NCI-H748 (cell line): ENCODE results near the gene VWA5B1.
A peak's percentile ranks its signal among the peaks of the same experiment; 100 is the strongest.

Source experiments
- DNase-seq: peaks from one replicate; lab custom pipeline; 2025; ENCODE audit not compliant: unreplicated experiment; lab: John Stamatoyannopoulos, UW

Gene VWA5B1

GRCh38 chr1:20385630-20386029 lies 95.0 kb downstream of the VWA5B1 start:
- DNase-seq, result no peak

GRCh38 chr1:20386323-20387081 lies 95.8 kb downstream of the VWA5B1 start:
- DNase-seq, result peak; percentile 69

- no peak for DNase-seq
These were observed 98.9 kb downstream of the VWA5B1 start for GRCh38 chr1:20389571-20389970.

DNA sequence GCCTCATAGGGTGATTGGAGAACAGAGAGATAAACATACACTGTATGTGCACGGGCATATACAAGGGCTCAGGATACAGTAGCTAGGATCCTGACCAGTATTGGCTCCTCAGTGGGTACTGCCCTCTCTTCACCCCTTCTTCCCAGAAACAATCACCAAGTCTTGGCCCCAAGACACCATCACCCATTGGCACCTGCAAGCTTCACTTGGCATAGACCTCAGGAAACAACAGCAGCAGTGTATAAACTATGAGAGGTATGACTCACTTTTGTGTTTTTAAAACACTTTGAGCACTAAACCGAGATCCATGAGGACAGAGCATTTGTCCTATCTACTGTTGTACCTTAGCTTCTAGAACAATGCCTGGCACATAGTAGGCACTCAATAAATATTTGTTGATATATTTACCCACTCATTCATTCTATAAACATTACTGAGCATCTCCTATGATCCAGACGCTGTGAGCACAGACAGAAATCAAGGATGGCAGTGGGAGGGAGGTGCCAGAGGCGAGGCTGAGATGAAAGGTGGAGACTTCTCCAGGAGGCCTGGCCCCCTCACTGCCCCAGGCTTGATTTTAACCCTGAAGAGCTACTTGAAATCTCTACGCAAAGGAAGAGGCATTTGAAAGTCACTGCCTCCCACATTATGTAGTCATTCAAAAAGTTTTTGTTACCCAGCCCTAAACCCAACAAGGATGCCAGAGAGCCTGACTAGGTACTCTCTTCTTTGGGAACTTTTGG lies 100.1 kb downstream of the VWA5B1 start:
- no peak for DNase-seq

DNA sequence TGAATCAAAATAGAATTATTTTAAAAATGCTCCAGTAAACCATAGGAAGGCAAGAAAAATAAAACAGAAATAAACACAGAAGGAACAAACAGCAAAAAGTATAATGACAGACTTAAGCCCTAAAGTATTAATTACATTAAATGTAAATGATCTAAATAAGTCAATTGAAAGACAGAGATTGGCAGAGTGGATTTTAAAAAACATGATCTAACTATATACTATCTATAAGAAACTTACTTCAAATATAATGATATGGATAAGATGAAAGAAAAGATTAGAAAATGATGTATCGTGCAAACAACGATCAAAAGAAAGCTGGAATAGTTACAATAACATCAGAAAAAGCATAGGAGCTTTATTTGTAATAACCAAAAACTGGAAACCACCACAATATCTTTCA lies 104.6 kb downstream of the VWA5B1 start:
- no peak for DNase-seq

- DNase-seq, result no peak
These were observed 108.1 kb downstream of the VWA5B1 start for GRCh38 chr1:20398744-20399143.

- no peak for DNase-seq
These were observed 108.5 kb downstream of the VWA5B1 start for GRCh38 chr1:20399196-20399595.

- DNase-seq, result no peak
These were observed 109.0 kb downstream of the VWA5B1 start for GRCh38 chr1:20399606-20400180.

DNA sequence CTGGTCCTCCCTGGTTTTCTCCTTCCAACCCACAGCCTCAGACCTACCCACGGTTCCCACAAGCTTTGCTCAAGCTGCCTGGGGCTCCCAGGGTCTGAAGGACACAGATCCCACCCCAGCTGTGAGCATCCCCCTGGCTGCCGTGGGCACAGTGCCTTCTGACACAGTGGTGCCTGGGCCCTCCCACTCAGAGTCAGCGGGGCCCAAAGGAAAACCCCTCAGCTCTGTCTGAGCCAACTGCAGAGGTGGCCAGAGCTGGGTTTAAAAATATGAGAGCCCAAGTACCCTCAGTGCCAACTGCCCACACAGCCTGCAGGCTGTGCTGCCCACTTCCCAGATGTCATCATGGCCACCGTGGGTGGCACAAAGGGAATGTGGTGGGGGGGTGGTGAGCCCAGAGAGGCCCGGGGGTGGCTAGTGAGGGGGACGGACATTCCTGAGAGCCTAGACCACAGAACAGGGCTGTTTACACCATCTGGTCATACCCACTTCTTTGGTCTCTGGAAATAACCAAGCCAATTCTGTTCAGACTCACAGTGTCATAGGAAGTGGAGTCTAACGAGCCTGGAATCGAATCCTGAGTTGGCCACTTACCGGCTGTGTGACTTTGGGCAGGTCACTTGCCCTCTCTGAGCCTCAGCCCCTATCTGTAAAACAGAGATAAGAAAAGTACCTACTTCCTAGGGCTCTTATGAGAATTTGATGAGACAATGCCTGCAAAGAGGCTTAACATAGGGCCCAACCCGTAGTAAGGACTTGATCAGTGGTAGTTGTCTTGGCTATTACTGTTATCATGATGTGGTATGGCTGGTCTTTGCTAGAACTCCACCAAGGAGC lies 109.9 kb downstream of the VWA5B1 start:
- no peak for DNase-seq

DNA sequence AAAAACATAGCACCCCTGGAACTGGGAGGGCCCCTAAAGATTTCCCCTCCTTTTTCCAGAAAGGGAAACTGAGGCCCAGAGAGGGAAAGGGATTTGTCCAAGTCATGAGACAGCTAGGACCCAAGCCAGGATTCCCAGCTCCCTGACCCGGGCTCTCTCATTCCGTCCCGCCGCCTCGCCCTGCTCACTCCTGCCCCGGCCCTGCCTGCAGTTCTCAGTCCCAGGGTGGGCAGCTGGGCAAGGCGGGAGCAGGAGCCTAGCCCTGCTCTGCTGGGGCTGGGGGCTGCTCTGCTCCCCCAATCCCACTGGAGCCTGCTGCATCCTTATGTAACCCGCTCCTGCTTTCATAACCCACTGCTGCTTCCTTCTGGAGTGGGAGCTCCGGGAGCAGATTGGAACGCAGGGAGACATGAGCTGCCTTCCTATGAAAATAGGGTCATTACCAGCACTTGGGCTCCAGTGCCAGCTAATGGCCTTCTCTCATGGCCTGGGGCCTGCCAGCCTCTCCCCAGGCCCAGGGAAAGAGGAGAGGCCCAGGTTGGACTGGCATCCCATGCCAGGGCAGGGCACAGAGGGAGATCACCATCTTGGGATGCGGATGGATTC lies 110.8 kb downstream of the VWA5B1 start:
- no peak for DNase-seq

DNA sequence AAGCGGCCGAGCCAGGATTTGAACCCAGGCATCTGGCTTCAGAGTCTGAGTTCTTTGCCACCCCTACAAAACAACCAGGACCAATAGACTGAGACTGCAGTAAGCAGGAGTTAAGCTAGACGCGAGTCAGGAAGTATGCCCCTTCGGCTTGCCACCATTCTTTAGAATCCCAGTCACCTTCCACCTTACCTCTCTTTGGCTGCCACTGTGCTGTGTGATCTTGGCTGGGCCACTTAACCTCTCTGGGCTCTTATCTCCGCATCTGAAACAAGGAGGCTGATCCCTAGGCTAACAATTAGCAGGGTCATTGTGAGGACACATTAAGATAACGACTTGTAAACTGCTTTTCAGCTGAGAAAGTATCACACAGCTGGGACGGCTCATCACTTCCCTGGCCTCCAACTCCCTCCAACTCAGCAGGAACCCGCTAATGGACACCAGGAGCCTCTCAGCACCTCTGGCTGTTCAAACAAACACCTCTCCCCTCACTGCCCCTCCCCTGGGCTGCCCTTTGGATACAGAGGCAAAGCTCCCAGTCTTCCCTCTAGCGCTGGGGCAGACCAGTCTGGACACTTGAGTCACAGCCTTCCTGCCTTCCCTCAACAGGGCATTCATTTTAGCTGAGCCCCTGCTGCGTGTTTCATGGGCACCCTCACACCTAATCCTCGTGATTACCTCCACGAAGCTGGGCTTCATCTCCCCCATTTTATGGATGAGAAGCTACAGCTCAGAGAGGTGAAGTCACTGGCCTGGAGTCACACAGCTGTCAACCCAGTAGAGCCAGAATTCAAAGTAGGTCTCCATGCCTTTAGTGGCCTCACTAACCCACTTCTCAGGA lies 112.1 kb downstream of the VWA5B1 start:
- peak; percentile 41 for DNase-seq

GRCh38 chr1:20403423-20404145 lies 112.9 kb downstream of the VWA5B1 start:
- DNase-seq, result no peak

- DNase-seq, result no peak
These were observed 113.8 kb downstream of the VWA5B1 start for GRCh38 chr1:20404466-20404865.
